Liver (tissue), 9 donors: ENCODE data around the gene TAF6. TPM values are rescaled to one million over a fixed set of nuclear protein-coding genes. Genes with fewer than 3 reads are reported as not detected.

ENCODE experiments used
- DNase-seq: peaks from one replicate; pipeline ENCODE4 v3.0.0-alpha.2; 2017; ENCODE audit warnings: low spot score
- H3K27ac ChIP-seq, 2 donors: one replicate each; pipeline ENCODE4 v1.7.0; 2013; ENCODE audit warnings: inconsistent platforms in 2 of 2, low read length in 2 of 2, control low read depth in 1 of 2, low read depth in 1 of 2, mild to moderate bottlenecking in 1 of 2
- H3K27me3 ChIP-seq, 4 donors: one replicate each; pipeline versions ENCODE4 v1.6.1 to v1.7.0; 2013; ENCODE audit warnings: low read length in 3 of 4, inconsistent platforms in 1 of 4, mild to moderate bottlenecking in 1 of 4, moderate library complexity in 1 of 4; ENCODE audit not compliant: control insufficient read depth in 4 of 4, insufficient read depth in 4 of 4
- H3K36me3 ChIP-seq, 4 donors: one replicate each; pipeline versions ENCODE4 v1.6.1 to v1.7.0; 2013; ENCODE audit warnings: low read length in 3 of 4, mild to moderate bottlenecking in 3 of 4, low read depth in 1 of 4, moderate library complexity in 1 of 4; ENCODE audit not compliant: control insufficient read depth in 4 of 4, insufficient read depth in 3 of 4
- H3K4me1 ChIP-seq, 4 donors: one replicate each; pipeline versions ENCODE4 v1.6.1 to v1.7.0; 2013; ENCODE audit warnings: low read length in 3 of 4, mild to moderate bottlenecking in 3 of 4, moderate library complexity in 1 of 4; ENCODE audit not compliant: control insufficient read depth in 4 of 4, insufficient read depth in 4 of 4
- H3K4me3 ChIP-seq, 3 donors: one replicate each; pipeline versions ENCODE4 v1.6.1 to v1.7.0; 2013; ENCODE audit warnings: low read length in 3 of 3, control low read depth in 1 of 3, low read depth in 1 of 3, mild to moderate bottlenecking in 1 of 3
- H3K9ac ChIP-seq, 2 donors: one replicate each; pipeline ENCODE4 v1.7.0; 2013; ENCODE audit warnings: low read length in 2 of 2, mild to moderate bottlenecking in 2 of 2, moderate library complexity in 2 of 2, control low read depth in 1 of 2, low read depth in 1 of 2
- H3K9me3 ChIP-seq, 4 donors: one replicate each; pipeline versions ENCODE4 v1.6.1 to v1.7.0; 2013; ENCODE audit warnings: low read length in 3 of 4; ENCODE audit not compliant: control insufficient read depth in 4 of 4
- ATF3 ChIP-seq: IDR thresholded peaks from 2 replicates; pipeline ENCODE4 v1.6.1; 2016; ENCODE audit warnings: antibody characterized with exemption
- CTCF ChIP-seq: fragments of 150-350 bp; IDR thresholded peaks from 2 replicates; pipeline ENCODE4 v1.5.1; 2017; ENCODE audit warnings: improper control_type of control experiment, low read depth, low read length; ENCODE audit not compliant: missing input control
- EGR1 ChIP-seq, 2 donors: IDR thresholded peaks; 2 replicates each; pipeline ENCODE4 v1.6.1; 2016 to 2018; ENCODE audit warnings: antibody characterized with exemption in 2 of 2, low read depth in 2 of 2
- FOXA1 ChIP-seq: IDR thresholded peaks from 2 replicates; pipeline ENCODE4 v1.6.1; 2016; ENCODE audit warnings: antibody characterized with exemption
- FOXA2 ChIP-seq: IDR thresholded peaks from 2 replicates; pipeline ENCODE4 v1.6.1; 2016; ENCODE audit warnings: antibody characterized with exemption
- GABPA ChIP-seq, 2 donors: IDR thresholded peaks in 1 of 2; conservative IDR thresholded peaks in 1 of 2; 2 replicates each; pipeline ENCODE4 v1.6.1; 2016; ENCODE audit warnings: antibody characterized with exemption in 2 of 2, mild to moderate bottlenecking in 1 of 2, moderate library complexity in 1 of 2
- HNF4A ChIP-seq, 2 donors: conservative IDR thresholded peaks; 2 replicates each; pipeline ENCODE4 v1.6.1; 2016; ENCODE audit warnings: antibody characterized with exemption in 2 of 2, mild to moderate bottlenecking in 2 of 2
- HNF4G ChIP-seq: IDR thresholded peaks from 2 replicates; pipeline ENCODE4 v1.6.1; 2016; ENCODE audit warnings: antibody characterized with exemption
- JUND ChIP-seq, 2 donors: IDR thresholded peaks; 2 replicates each; pipeline ENCODE4 v1.6.1; 2016; ENCODE audit warnings: antibody characterized with exemption in 2 of 2
- MAX ChIP-seq: IDR thresholded peaks from 2 replicates; pipeline ENCODE4 v1.6.1; 2016; ENCODE audit warnings: antibody characterized with exemption
- NR2F2 ChIP-seq: IDR thresholded peaks from 2 replicates; pipeline ENCODE4 v1.6.1; 2016; ENCODE audit warnings: antibody characterized with exemption
- RAD21 ChIP-seq, 2 donors: IDR thresholded peaks; 2 replicates each; pipeline ENCODE4 v1.6.1; 2016; ENCODE audit warnings: antibody characterized with exemption in 2 of 2, mild to moderate bottlenecking in 2 of 2
- RXRA ChIP-seq, 2 donors: IDR thresholded peaks; 2 replicates each; pipeline ENCODE4 v1.6.1; 2017 to 2018; ENCODE audit warnings: antibody characterized with exemption in 2 of 2, mild to moderate bottlenecking in 1 of 2
- SP1 ChIP-seq: IDR thresholded peaks from 2 replicates; pipeline ENCODE4 v1.6.1; 2018; ENCODE audit warnings: antibody characterized with exemption, mild to moderate bottlenecking
- TAF1 ChIP-seq: conservative IDR thresholded peaks from 2 replicates; pipeline ENCODE4 v1.6.1; 2016; ENCODE audit warnings: antibody characterized with exemption, mild to moderate bottlenecking
- YY1 ChIP-seq: IDR thresholded peaks from 2 replicates; pipeline ENCODE4 v1.6.1; 2016; ENCODE audit warnings: antibody characterized with exemption, mild to moderate bottlenecking
- WGBS: extraction: QIAGEN DNeasy Blood & Tissue Kit; methylation state at CpG from one replicate; pipeline ENCODE4 v1.1.7; 2013; 5-methylcytosine and 5-hydroxymethylcytosine counted together
- polyA plus RNA-seq, 2 donors: library from polyadenylated mRNA; stranded (reverse) in 1 of 2; unstranded in 1 of 2; fragments of 200-250 nt in 1 of 2; fragments of >200 nt in 1 of 2; fragmentation: Nextera tagmentation in 1 of 2; extraction: Ambion mirVana in 1 of 2; gene quantifications; one replicate each; pipeline versions ENCODE4 v1.2.1 to v1.2.3, GENCODE V29; 2013 to 2015
- total RNA-seq, 2 donors: library from RNA; depleted of rRNA; stranded (reverse); fragments of >200 nt; gene quantifications; one replicate each; pipeline ENCODE4 v1.2.3, GENCODE V29; 2014
- TF ChIP-seq, protein P1 (sequence below): IDR thresholded peaks from 2 replicates; pipeline ENCODE4 v1.6.1; 2016; ENCODE audit warnings: antibody characterized with exemption, mild to moderate bottlenecking
- TF ChIP-seq, protein P2 (sequence below): IDR thresholded peaks from 2 replicates; pipeline ENCODE4 v1.6.1; 2016; ENCODE audit warnings: antibody characterized with exemption
- donor health status: healthy.
- donor health status: healthy.
- donor health status: healthy.
- donor health status: healthy.
- donor health status: healthy.

Gene TAF6
- total and polyA plus RNA-seq, 4 donors: 8.9 to 17.9 (median 16.2) TPM

DNA sequence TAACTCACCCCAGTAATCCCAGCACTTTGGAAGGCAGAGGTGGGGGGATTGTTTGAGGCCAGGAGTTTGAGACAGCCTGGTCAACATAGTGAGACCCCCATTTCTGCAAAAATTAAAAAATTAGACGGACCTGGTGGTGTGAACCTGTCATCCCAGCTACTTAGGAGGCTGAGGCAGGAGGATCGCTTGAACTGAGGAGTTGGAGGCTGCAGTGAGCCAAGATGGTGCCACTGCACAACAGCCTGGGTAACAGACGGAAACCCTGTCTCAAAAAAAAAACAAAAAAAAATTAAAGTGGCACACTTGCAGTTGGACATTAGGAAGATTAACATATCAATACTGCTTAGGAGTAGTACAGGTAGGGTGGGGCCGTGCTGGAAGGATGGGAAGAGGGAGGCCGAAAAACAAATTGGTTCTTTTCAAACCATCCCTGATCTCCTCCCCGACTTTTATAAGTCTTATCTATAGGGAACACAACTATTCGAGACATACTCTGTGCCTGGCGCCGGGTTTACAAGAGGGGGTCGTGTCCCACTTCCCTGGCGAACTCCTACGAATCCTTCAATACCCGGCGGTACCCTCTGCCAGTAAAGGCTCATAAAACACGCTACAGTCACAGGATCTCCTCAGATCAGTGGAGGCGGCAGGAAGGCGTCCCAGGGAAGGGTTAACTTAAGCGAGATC, 628 bp downstream of the TAF6 start:
- no peak for TF ChIP-seq RXRA (IDR thresholded peaks at IDR 0.05)
- TF ChIP-seq JUND (IDR thresholded peaks at IDR 0.05): no peak
- TF ChIP-seq RAD21 (IDR thresholded peaks at IDR 0.05): no peak
- peak overlapping the region; percentile 10 to 81 for H3K9ac ChIP-seq
- H3K27me3 ChIP-seq: no peaks in the 10 kb centered on the region
- peaks cover 0 to 4% (median 0%) of the 10 kb centered on the region in 4 donors for H3K36me3 ChIP-seq
- peaks cover 3 to 26% (median 19%) of the 10 kb centered on the region in 4 donors for H3K4me1 ChIP-seq
- DNase-seq: no peak
- H3K27ac ChIP-seq: peak overlapping the region in 1 of 2 donors; percentile 60
- WGBS: 21% methylated on average over 18 of the region's 18 CpGs
- peak overlapping the region; percentile 77 to 99 (median 95) for H3K4me3 ChIP-seq
- no peaks in the 10 kb centered on the region for H3K9me3 ChIP-seq

- H3K36me3 ChIP-seq: peaks cover 2 to 25% (median 9%) of the 10 kb centered on the region in 4 donors
- H3K4me1 ChIP-seq: peaks cover 3 to 18% (median 12%) of the 10 kb centered on the region in 4 donors
- no peak overlapping the region for H3K27ac ChIP-seq
- WGBS: 98% methylated on average over 7 of the region's 7 CpGs
- H3K9ac ChIP-seq: no peak overlapping the region
- no peaks in the 10 kb centered on the region for H3K9me3 ChIP-seq
- no peaks in the 10 kb centered on the region for H3K27me3 ChIP-seq
- TF ChIP-seq SP1 (no peak), CTCF (no peak), FOXA2 (no peak), RXRA (IDR thresholded peaks at IDR 0.05) (no peak), HNF4A (conservative IDR thresholded peaks at IDR 0.05) (no peak), FOXA1 (no peak), HNF4G (no peak), ATF3 (no peak), GABPA (IDR thresholded peaks at IDR 0.05 in 1 of 2, conservative IDR thresholded peaks at IDR 0.05 in 1 of 2) (no peak), JUND (IDR thresholded peaks at IDR 0.05) (no peak), MAX (no peak), EGR1 (IDR thresholded peaks at IDR 0.05; ENCODE audit: low read depth in 2 of 2) (no peak), TAF1 (no peak), RAD21 (IDR thresholded peaks at IDR 0.05) (no peak), YY1 (no peak), NR2F2 (no peak)
- TF ChIP-seq, protein P1, sequence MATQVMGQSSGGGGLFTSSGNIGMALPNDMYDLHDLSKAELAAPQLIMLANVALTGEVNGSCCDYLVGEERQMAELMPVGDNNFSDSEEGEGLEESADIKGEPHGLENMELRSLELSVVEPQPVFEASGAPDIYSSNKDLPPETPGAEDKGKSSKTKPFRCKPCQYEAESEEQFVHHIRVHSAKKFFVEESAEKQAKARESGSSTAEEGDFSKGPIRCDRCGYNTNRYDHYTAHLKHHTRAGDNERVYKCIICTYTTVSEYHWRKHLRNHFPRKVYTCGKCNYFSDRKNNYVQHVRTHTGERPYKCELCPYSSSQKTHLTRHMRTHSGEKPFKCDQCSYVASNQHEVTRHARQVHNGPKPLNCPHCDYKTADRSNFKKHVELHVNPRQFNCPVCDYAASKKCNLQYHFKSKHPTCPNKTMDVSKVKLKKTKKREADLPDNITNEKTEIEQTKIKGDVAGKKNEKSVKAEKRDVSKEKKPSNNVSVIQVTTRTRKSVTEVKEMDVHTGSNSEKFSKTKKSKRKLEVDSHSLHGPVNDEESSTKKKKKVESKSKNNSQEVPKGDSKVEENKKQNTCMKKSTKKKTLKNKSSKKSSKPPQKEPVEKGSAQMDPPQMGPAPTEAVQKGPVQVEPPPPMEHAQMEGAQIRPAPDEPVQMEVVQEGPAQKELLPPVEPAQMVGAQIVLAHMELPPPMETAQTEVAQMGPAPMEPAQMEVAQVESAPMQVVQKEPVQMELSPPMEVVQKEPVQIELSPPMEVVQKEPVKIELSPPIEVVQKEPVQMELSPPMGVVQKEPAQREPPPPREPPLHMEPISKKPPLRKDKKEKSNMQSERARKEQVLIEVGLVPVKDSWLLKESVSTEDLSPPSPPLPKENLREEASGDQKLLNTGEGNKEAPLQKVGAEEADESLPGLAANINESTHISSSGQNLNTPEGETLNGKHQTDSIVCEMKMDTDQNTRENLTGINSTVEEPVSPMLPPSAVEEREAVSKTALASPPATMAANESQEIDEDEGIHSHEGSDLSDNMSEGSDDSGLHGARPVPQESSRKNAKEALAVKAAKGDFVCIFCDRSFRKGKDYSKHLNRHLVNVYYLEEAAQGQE: no peak
- TF ChIP-seq, protein P2, sequence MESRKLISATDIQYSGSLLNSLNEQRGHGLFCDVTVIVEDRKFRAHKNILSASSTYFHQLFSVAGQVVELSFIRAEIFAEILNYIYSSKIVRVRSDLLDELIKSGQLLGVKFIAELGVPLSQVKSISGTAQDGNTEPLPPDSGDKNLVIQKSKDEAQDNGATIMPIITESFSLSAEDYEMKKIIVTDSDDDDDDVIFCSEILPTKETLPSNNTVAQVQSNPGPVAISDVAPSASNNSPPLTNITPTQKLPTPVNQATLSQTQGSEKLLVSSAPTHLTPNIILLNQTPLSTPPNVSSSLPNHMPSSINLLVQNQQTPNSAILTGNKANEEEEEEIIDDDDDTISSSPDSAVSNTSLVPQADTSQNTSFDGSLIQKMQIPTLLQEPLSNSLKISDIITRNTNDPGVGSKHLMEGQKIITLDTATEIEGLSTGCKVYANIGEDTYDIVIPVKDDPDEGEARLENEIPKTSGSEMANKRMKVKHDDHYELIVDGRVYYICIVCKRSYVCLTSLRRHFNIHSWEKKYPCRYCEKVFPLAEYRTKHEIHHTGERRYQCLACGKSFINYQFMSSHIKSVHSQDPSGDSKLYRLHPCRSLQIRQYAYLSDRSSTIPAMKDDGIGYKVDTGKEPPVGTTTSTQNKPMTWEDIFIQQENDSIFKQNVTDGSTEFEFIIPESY: no peak
- H3K4me3 ChIP-seq: no peak overlapping the region
- no peak for DNase-seq
Measured at GRCh38 chr7:100115026-100115425, 4.1 kb downstream of the TAF6 start.
